NCI-H226 (cell line): ENCODE measurements around the gene PDZRN3.

Experiments used
- DNase-seq: peaks from one replicate; pipeline ENCODE4 v3.0.0-alpha.2; 2015

The PDZRN3 gene

DNA sequence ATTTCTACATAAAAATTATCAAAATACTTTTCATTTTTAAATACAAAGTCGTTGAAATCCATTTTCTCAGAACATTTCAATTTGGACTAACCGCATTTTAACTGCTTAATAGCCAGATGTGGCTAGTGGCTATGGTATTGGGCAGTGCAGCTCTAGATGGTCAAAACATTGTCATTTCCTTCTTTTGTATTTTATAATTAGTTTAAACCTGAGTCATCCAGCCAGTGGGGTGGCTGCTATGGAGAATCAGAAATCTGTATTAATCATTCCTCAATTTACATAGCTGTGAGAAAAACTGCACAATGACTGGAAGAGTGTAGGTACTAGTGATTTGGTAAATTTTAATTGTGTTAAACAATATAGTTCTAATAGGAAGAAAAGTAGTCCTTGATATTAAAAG is 245.3 kb downstream of the PDZRN3 start:
- no peak for DNase-seq

DNA sequence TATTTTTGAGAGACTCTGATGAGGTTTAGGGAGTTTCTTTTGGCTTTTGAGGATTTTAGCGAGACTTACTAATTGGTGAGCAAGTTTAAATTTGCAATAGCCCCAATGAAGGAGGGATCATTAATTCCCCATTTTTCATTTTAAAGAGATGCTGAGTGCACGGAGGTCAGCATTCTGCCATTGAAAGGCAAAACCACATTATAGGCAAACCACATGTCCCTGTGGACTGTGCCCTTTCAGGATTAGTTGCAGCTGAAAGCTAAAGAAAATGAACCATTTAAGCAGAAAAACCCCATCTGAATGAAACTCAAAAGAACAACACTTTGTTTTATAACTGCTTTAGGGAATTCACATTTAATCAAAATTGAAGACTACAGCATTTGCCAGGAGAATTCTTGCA is 246.5 kb downstream of the PDZRN3 start:
- DNase-seq: no peak

DNA sequence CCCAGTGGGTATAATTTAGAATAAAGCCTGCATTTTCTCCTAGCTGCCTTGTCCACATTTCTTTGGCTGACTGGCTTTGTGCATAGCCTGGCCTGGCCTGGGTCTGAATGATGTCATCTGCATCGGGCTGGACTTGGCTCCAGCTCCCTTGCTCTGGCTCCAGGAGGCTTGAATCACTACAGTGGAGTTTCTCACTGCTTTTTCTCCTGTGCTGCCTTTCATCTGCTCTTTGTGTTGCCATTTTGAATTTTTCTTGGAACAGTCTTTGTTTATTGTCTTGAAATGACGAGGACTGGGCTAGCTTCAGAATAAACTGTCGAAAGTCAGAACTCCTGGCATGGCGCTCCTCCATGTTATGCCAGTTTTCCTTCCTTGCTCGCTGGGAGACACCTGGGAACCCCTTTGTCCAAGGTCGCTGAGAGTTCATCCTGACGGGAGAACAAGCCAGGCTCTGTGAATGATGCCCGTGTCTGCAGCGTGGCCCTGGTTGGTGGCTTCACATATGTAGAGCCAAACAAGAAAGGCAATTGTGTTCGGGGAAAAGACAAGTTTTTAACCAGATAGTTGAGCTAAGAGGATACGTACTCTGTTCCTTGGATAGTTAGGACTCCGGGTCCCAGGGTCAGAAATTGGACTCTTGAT is 258.9 kb downstream of the PDZRN3 start:
- no peak for DNase-seq

DNA sequence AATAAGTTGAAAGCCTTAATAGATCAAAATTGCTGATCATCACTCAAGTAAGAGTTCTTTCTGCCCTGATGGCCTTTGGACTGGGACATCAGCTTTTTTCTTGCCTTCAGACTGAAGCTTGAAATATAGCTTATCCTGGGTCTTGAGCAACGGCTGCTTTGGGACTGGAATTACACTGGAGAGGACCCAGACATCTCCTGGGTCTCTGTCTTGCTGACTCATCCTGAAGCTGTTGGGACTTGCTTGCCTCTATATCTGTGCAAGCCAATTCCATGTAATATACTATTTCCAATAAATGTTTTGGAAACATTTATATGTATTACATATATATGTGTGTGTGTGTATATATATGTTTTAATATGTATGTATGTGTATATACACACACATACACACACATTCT is 260.2 kb downstream of the PDZRN3 start:
- no peak for DNase-seq

DNA sequence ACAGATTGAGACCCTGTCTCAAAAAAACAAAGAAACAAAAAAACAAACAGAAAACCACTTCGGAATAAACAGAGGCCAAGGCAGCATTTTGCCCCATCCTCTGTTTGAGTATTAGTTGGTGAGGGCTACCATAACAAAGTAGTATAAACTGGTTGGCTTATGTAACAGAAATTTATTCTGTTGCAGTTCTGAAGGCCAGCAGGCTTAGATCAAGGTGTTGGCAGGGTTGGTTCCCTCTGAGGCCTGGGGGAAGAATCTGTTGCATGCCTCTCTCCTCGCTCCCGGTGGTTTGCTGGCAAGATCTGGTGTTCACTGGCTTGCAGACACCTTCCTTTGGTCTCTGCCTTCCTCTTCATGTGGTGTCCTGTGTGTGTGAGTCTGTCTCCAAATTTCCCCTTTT is 261.6 kb downstream of the PDZRN3 start:
- no peak for DNase-seq

DNA sequence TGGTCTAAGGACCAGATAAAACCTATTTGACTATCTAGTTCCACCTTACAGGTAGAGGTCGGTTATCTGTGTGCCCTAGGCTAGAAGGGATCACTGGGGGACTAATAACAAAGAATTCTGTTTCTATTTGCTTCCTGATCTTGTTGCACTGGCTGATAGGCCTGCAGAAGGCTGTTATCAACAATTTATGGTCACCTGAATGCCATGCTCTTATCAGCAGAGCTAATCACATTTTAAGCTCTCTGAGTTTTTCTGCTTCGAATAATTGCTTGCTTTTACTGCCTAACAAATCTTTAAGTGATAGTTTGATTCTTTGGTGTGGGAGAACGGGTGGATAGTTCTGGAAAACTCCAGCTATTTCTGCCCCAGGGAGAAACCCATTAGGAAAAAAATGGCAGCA is 263.1 kb downstream of the PDZRN3 start:
- no peak for DNase-seq

DNA sequence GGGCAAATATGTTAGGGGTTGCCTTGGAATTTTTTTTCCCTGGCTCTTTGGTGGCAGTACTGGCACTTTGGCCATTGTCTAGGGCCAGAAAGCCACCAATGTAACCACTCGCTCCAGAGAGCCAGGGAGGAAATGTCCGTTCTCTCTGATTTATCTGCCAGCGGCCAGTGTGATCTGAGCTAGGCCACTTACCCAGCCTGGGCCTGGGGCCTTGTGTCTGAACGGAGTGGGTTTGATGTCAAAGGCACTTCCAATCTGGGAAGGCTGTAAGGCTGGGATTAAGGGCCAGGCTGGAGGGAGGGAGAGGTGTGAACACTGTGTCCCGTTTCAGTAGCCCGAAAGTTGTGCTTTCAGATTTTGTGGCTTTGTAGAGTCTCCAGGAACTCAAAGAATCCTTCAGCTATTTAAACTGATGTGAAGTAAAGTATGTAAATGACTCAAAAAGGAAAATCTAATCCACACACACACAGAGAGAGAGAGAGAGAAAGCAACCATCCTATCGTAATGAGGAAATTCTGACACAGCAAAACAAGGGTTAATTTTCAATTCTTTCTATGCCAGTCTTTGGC is 271.0 kb downstream of the PDZRN3 start:
- no peak for DNase-seq

DNA sequence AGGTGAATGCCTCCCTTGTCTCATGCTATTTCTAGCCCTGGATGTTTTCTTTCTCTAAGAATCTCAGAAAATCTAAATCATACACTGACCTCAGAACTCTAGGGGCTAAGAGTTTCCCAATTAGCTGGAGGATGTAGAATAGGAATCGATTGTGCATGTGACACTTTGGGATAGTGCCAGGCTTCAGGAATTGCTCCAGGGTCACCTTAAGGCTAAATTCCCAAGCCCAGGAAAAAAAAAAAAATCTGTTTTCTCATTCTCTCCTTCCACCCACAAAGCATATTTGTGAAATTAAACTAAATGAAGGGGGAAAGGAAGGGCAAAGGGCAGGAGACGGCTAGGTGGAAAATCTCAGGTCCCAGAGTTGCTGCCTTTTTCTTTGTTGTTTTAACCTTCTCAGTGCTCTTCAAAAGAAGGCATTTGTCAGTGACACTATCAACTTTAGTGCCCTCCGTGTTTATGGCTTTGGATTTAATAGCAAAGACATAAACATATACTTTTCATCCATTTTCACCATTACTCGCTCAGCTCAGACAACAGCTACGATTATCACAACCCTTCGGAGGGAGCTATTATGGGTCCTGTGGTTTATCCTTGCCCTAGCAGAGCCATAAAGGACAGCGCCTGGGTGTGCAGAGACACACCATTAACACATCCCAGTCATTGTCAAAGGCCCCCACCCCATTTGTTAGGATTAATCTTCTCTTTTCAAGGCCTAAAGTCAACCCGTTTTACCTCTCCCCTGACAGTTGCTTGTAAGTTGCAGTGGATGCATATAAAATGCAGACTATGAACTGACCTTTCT is 271.7 kb downstream of the PDZRN3 start:
- DNase-seq: no peak

DNA sequence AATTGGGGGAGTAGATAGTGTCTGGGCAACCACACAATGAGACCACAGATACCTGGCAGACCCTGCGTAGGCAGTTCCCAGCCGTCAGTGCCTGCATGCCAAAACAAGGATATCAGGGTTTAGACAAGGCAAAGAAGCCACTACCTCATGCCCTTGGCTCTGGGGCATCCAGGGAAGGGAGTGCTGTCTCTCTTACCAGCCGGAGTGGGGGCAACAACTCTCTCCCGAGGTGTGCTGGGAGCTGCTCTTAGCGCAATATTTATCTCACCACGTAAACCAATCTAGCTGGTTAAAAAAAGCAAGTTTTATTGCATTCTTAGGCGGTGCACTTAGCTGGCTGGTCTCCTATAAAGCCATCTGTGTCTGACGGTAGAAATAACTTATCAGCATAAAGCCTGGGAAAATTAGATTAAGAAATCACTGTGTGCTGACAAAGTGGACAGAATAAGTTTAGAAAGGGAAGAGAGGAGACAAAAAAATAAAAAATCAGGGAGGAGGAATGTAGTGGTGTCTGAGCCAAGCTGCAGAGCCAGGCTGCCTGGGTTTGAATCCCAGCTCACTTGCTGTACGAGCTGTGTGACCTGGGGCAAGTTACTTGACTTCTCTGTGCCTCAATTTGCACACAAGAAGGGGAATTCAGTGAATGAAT is 273.2 kb downstream of the PDZRN3 start:
- DNase-seq: no peak

DNA sequence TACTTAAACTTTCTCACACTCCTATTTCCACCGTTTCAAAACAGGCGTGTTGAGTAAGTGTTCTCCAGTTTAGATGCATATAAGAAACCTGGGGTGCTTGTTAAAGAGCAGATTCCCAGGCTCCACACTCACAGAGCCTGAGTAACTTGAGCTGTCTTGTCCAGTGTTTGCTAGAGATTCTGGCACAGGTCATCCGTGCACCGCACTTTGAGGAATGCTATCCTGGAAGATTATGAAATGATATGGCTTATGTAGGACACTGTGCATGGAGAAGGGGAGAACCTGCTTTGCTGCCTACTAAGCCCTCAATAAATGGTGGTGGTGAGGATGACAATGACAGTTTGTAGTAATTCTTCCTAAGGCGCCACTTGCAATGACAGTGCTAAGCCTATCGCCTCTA is 273.7 kb downstream of the PDZRN3 start:
- no peak for DNase-seq

DNA sequence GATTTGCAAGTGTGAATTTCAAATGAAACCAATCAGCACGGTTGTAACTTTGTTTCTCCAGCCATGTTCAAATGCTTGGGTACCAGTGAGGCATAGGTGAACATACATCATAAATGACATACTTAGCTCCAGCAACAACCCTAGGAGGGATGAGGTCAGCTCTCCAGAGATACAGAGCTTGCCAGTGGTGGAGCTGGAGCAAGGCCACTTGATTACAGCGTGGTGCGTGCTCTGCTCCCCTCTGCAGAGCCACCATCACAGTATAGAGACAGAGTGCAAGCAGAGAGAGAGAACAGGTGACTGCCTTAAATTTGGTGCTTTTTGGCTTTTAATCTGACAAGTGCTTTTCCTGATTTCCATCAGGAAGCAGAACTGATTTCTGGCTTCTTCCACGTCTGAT is 275.1 kb downstream of the PDZRN3 start:
- DNase-seq: no peak

DNA sequence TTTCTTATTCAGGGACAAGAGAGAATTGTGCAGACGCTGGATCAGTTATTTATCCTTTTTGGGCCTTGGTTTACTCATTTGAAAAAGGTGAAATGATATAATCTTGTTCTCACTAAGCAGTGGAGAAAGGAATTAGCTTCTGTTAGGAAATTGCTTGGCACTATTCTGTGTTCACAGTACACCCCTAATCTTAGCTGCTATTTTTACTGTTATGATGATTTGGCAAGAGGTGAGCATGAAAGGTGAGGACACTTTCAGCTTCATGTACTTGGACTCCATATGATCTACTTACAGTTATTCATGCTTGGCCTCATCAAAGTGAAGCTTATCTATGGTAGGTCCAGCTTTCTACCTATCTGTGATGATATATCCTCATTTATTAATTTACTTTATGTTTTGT is 282.7 kb downstream of the PDZRN3 start:
- DNase-seq: no peak

DNA sequence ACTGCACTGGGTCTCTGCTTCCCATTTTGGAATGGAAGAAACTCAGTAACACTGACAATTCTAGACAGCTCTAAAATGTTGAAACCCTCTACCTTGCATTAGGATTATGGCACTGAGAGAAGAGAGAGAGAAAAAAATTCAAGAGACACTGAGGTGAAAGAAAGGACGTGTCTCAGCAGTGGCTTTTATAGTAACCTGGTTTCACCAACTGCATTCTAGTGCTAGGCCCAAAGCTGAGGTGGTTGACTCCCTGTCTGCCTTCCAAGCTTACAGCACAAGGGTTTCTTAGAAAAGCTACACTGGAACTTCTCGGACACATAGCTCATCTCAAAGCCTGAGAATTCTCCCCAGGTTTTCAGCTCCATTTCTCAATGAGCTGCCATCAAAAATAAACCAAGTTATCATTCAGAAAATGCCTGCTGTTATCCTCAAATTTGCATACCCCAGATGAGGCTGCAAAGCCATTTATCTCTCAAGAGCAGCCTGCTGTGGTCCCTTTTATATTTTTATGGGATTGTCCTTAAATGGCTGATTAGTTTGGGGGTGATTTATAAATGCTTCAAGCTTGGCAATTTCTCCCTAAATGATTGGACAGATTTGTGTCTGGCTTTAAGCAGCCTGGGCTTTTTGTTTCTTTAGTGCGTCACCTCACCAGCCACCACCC is 283.3 kb downstream of the PDZRN3 start:
- no peak for DNase-seq

DNA sequence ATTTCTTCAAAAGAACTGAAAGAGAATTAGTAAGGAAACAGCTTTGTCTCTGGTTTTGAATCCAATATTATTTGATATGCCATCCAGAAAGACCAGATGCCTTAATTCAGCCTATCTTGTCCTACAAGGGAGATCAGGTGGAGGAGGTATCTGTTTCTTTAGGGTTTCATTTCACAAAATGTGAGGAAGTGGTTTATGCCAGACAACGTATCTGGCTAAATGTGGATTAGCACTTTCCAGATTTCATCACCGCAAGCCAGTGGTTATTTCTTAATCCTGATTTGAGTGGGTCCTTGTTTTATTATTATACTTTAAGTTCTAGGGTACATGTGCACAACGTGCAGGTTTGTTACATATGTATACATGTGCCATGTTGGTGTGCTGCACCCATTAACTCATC is 292.2 kb downstream of the PDZRN3 start:
- DNase-seq: no peak
